Endodermal cell (in vitro differentiated cells): ENCODE results near the gene TP73. TPM values are rescaled to one million over a fixed set of nuclear protein-coding genes. Genes with fewer than 3 reads are reported as not detected.

Experiments
- DNase-seq: peaks from one replicate; pipeline ENCODE4 v3.0.0-alpha.2; 2017
- H3K27ac ChIP-seq: 2 replicates; pipeline ENCODE4 v1.5.1; 2013; ENCODE audit warnings: mild to moderate bottlenecking, low read depth, low read length, moderate library complexity
- H3K27me3 ChIP-seq: 2 replicates; pipeline ENCODE4 v1.6.1; 2013; ENCODE audit warnings: mild to moderate bottlenecking, low read length, moderate library complexity; ENCODE audit not compliant: insufficient read depth, control insufficient read depth, poor library complexity, severe bottlenecking
- H3K36me3 ChIP-seq: 2 replicates; pipeline ENCODE4 v1.7.0; 2013; ENCODE audit warnings: mild to moderate bottlenecking, low read length, moderate library complexity; ENCODE audit not compliant: control insufficient read depth, insufficient read depth
- H3K4me1 ChIP-seq: one replicate; pipeline ENCODE4 v1.7.0; 2013; ENCODE audit warnings: low read length; ENCODE audit not compliant: control insufficient read depth, insufficient read depth
- H3K4me3 ChIP-seq: 2 replicates; pipeline ENCODE4 v1.5.1; 2013; ENCODE audit warnings: mild to moderate bottlenecking, low read length, moderate library complexity
- H3K9ac ChIP-seq: 2 replicates; pipeline ENCODE4 v1.6.1; 2013; ENCODE audit warnings: mild to moderate bottlenecking, low read length, moderate library complexity; ENCODE audit not compliant: poor library complexity, severe bottlenecking; ENCODE audit errors: extremely low read depth
- H3K9me3 ChIP-seq: 2 replicates; pipeline ENCODE4 v1.6.1; 2013; ENCODE audit warnings: mild to moderate bottlenecking, low read length, moderate library complexity; ENCODE audit not compliant: control insufficient read depth
- H3K27ac Mint-ChIP-seq: 2 replicates; pipeline ENCODE4 v1.8.0; 2020; ENCODE audit warnings: mixed read lengths
- H3K27me3 Mint-ChIP-seq: 2 replicates; pipeline ENCODE4 v1.8.0; 2021; ENCODE audit warnings: mild to moderate bottlenecking, mixed read lengths; ENCODE audit not compliant: insufficient read depth
- H3K36me3 Mint-ChIP-seq: 2 replicates; pipeline ENCODE4 v1.8.0; 2020; ENCODE audit warnings: low read depth, mixed read lengths
- H3K4me1 Mint-ChIP-seq: 2 replicates; pipeline ENCODE4 v1.8.0; 2020; ENCODE audit warnings: mixed read lengths
- H3K4me3 Mint-ChIP-seq: 2 replicates; pipeline ENCODE4 v1.8.0; 2020; ENCODE audit warnings: mild to moderate bottlenecking, moderate library complexity, mixed read lengths
- H3K9me3 Mint-ChIP-seq: 2 replicates; pipeline ENCODE4 v1.8.0; 2020; ENCODE audit warnings: mild to moderate bottlenecking, mixed read lengths
- CTCF ChIP-seq: fragments of 200-600 bp; sonication (generic); conservative IDR thresholded peaks from 2 replicates; pipeline ENCODE4 v1.5.0; 2021; ENCODE audit warnings: antibody characterized with exemption, mild to moderate bottlenecking
- WGBS, 2 experiments: methylation state at CpG; one replicate each; pipeline versions ENCODE4 v1.1.5 to v1.1.7; 2013; ENCODE audit warnings: missing lambda C conversion rate in 2 of 2, mixed read lengths in 1 of 2; ENCODE audit not compliant: insufficient coverage in 1 of 2, insufficient read length in 1 of 2; 5-methylcytosine and 5-hydroxymethylcytosine counted together
- total RNA-seq, 2 donors: library from RNA; stranded (reverse); fragmentation: NEBNext Ultra II Directional in 1 of 2; extraction: Animal tissue kit (Norgen Biotek cat#: 25700) in 1 of 2; gene quantifications; 2 replicates in 1 of 2; 3 replicates in 1 of 2; pipeline ENCODE4 v1.2.1, GENCODE V29; 2021

Gene TP73
- total RNA-seq, 2 donors from 2014 or later = 3.4 to 3.5 TPM

- Histone ChIP-seq H3K36me3 (peaks cover 45% of the 10 kb centered on the region), H3K27me3 (no peaks in the 10 kb centered on the region), H3K4me3 (no peak overlapping the region), H3K9ac (no peak overlapping the region), H3K27ac (no peak overlapping the region), H3K9me3 (no peaks in the 10 kb centered on the region), H3K4me1 (peaks cover 3% of the 10 kb centered on the region)
- Mint-ChIP-seq H3K36me3 (peaks cover 41% of the 10 kb centered on the region), H3K27ac (no peak overlapping the region), H3K9me3 (no peaks in the 10 kb centered on the region), H3K4me3 (no peak overlapping the region), H3K27me3 (no peaks in the 10 kb centered on the region), H3K4me1 (peaks cover 5% of the 10 kb centered on the region)
- DNase-seq = no peak
- TF ChIP-seq CTCF = no peak
- 95 to 97% methylated on average over 16 of the region's 16 CpGs for WGBS, 2 experiments
Measured at GRCh38 chr1:3629561-3630160, 22.7 kb upstream of the TP73 start.

- Histone ChIP-seq H3K4me3 (no peak overlapping the region), H3K36me3 (peaks cover 49% of the 10 kb centered on the region), H3K9me3 (no peaks in the 10 kb centered on the region), H3K4me1 (peaks cover 3% of the 10 kb centered on the region), H3K9ac (no peak overlapping the region), H3K27ac (no peak overlapping the region), H3K27me3 (no peaks in the 10 kb centered on the region)
- no peak overlapping the region for H3K4me3 Mint-ChIP-seq
- no peak for DNase-seq
- no peaks in the 10 kb centered on the region for H3K9me3 Mint-ChIP-seq
- WGBS, 2 experiments = 90 to 91% methylated on average over 8 to 11 of the region's 11 CpGs
- peaks cover 46% of the 10 kb centered on the region for H3K36me3 Mint-ChIP-seq
- no peak for TF ChIP-seq CTCF
- H3K27ac Mint-ChIP-seq = no peak overlapping the region
- no peaks in the 10 kb centered on the region for H3K27me3 Mint-ChIP-seq
- H3K4me1 Mint-ChIP-seq = peaks cover 5% of the 10 kb centered on the region
Measured at GRCh38 chr1:3630161-3630611, 22.1 kb upstream of the TP73 start.

GRCh38 chr1:3630914-3631313 is 21.4 kb upstream of the TP73 start:
- Histone ChIP-seq H3K4me3 (no peak overlapping the region), H3K9me3 (no peaks in the 10 kb centered on the region), H3K36me3 (peaks cover 52% of the 10 kb centered on the region), H3K9ac (no peak overlapping the region), H3K4me1 (peaks cover 2% of the 10 kb centered on the region), H3K27me3 (no peaks in the 10 kb centered on the region), H3K27ac (no peak overlapping the region)
- 84 to 88% methylated on average over 8 to 9 of the region's 9 CpGs for WGBS, 2 experiments
- Mint-ChIP-seq H3K4me3 (no peak overlapping the region), H3K27ac (no peak overlapping the region), H3K36me3 (peaks cover 49% of the 10 kb centered on the region), H3K27me3 (no peaks in the 10 kb centered on the region), H3K4me1 (peaks cover 2% of the 10 kb centered on the region), H3K9me3 (no peaks in the 10 kb centered on the region)
- no peak for DNase-seq
- no peak for TF ChIP-seq CTCF
